Measurements from ENCODE around the gene HLA-DRB1. TPM values are rescaled to one million over a fixed set of nuclear protein-coding genes. Genes with fewer than 3 reads are reported as not detected.
"Not testable (repeated sequence)": the region's sequence is repeated elsewhere in the genome, so short reads cannot be mapped to it uniquely, and the experiment has no call there.

The HLA-DRB1 gene
- total RNA-seq, 4 donors from 2014 or later, result 52.7 to 99.3 (median 57.4) TPM

- no peak for ATAC-seq (ENCODE audit: low FRiP score)
- no peak for DNase-seq (ENCODE audit: low spot score)
- no peak for TF ChIP-seq CTCF (IDR thresholded peaks at IDR 0.05)
These were observed 12.7 kb upstream of the HLA-DRB1 start for GRCh38 chr6:32602383-32602782.

- DNase-seq (ENCODE audit: low spot score), result no peak
- TF ChIP-seq CTCF (IDR thresholded peaks at IDR 0.05), result no peak
- no peak for ATAC-seq (ENCODE audit: low FRiP score)
These were observed 7.4 kb upstream of the HLA-DRB1 start for GRCh38 chr6:32597024-32597423.

GRCh38 chr6:32590713-32591112, 1.1 kb upstream of the HLA-DRB1 start:
- not testable (repeated sequence) for ATAC-seq (ENCODE audit: low FRiP score); DNase-seq (ENCODE audit: low spot score)

- DNase-seq (ENCODE audit: low spot score) (no peak), ATAC-seq (ENCODE audit: low FRiP score) (no peak)
- TF ChIP-seq CTCF (IDR thresholded peaks at IDR 0.05), result no peak
These were observed 1.5 kb downstream of the HLA-DRB1 start for GRCh38 chr6:32588156-32588555.

- TF ChIP-seq CTCF (IDR thresholded peaks at IDR 0.05), result no peak
- ATAC-seq (ENCODE audit: low FRiP score), result peak; percentile 16
These were observed 6.1 kb downstream of the HLA-DRB1 start for GRCh38 chr6:32583527-32583898.

GRCh38 chr6:32581315-32582095, 8.1 kb downstream of the HLA-DRB1 start:
- no peak for DNase-seq (ENCODE audit: low spot score)
- no peak for TF ChIP-seq CTCF (IDR thresholded peaks at IDR 0.05)
- ATAC-seq (ENCODE audit: low FRiP score), result no peak

More at GRCh38 chr6:32583527-32583898, 6.1 kb downstream of the HLA-DRB1 start:
- DNase-seq (ENCODE audit: low spot score), result no peak

GRCh38 chr6:32580593-32580992, 9.1 kb downstream of the HLA-DRB1 start:
- TF ChIP-seq CTCF (IDR thresholded peaks at IDR 0.05), result no peak
- DNase-seq (ENCODE audit: low spot score) (no peak), ATAC-seq (ENCODE audit: low FRiP score) (no peak)

Measured in omental fat pad (tissue), 4 donors.